GM20431 (cell line): ENCODE results near the gene CLDN20.
"Not testable (repeated sequence)": the region's sequence is repeated elsewhere in the genome, so short reads cannot be mapped to it uniquely, and the experiment has no call there.

ENCODE experiments used
- in situ Hi-C: fragments of 300-500 bp; cut with MseI, MboI; formaldehyde crosslinking; loops from one replicate; pipeline ENCODE4 v1.15.0; 2020; ENCODE audit warnings: low sequenced_read_pairs; ENCODE audit not compliant: unreplicated experiment

CLDN20 gene

DNA sequence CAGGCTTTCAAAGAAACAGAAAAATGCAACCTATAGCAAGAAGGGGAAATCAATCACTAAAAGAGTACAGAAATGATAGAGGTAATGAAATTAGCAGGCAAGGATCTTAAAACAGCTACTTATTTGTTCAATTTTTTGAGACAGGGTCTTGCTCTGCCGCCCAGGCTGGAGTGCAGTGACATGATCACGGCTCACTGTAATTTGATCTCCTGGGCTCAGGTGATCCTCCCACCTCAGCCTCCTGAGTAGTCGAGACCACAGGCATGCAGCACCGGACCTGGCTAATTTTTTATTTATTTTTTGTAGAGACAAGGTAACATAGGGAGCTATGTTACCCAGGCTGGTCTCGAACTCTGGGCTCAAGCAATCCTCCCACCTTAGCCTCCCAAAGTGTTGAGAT is 28.9 kb downstream of the CLDN20 start:
- in situ Hi-C loops, result no loop called here

GRCh38 chr6:155297669-155298068 is 33.9 kb downstream of the CLDN20 start:
- in situ Hi-C loops, result no loop called here

GRCh38 chr6:155301867-155302266 is 38.1 kb downstream of the CLDN20 start:
- in situ Hi-C loops, result no loop called here

GRCh38 chr6:155303361-155303870 is 39.6 kb downstream of the CLDN20 start:
- in situ Hi-C loops, result no loop called here

- in situ Hi-C loops, result no loop called here
Observed at GRCh38 chr6:155306958-155307357, 43.1 kb downstream of the CLDN20 start.

- in situ Hi-C loops, result no loop called here
Observed at GRCh38 chr6:155309150-155309549, 45.3 kb downstream of the CLDN20 start.

GRCh38 chr6:155310596-155310995 is 46.8 kb downstream of the CLDN20 start:
- in situ Hi-C loops, result no loop called here

- in situ Hi-C loops, result no loop called here
Observed at GRCh38 chr6:155311086-155311485, 47.3 kb downstream of the CLDN20 start.

DNA sequence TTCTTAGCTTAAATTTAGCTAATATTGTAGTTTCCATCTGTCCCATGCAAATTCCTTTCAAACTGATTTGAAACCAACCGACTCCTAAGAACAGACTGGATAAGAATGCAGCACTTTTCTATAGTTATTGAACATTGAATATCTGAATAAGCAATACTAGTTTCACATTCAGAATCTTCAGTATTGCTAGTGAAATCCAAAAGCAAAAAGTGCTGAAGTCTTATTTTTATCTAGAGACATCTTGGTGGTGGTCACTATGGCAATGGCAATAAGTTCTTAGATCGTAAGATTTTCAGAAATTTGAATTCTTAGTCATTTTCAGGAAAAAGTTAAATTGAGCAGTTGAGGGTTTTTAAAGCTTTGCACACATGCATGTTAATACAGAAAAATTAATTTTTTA is 47.8 kb downstream of the CLDN20 start:
- in situ Hi-C loops, result no loop called here

DNA sequence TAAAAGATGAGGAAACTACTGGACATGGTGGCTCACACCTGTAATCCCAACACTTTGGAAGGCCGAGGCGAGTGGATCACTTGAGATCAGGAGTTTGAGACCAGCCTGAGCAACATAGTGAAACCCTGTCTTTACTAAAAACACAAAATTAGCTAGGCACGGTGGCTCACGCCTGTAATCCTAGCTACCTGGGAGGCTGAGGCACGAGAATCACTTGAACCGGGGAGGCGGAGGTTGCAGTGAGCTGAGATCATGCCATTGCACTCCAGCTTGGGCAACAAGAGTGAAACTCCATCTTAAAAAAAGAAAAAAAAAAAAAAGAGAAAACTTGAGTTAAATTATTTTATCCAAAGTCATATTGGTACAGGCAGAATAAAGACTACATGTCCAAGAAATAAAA is 49.1 kb downstream of the CLDN20 start:
- in situ Hi-C loops, result not testable (repeated sequence)

DNA sequence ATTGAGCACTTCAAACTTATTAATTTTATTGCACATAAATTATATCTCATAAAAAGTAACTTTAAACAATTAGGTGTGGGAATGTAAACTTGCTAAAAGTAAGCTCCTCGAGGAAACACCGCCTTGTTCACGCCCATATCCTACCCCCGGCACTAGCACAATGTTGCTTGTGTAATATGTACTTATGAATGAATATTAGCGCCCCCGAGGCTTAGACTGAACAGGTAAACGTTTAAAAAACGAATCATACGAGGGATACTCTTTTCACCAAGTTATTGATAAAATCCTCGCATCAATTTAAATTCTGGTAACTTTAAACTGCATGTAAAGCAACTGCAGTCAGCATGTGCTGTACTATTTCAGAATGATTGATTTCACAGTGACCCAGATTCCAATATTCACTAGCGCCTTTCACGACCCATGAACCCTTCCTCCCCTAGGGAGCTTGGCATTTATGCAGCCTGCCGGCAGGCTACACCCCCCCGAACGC is 49.8 kb downstream of the CLDN20 start:
- in situ Hi-C loops, result no loop called here

- in situ Hi-C loops, result no loop called here
Observed at GRCh38 chr6:155314092-155314772, 50.4 kb downstream of the CLDN20 start, which contains the start of gene TFB1M. Gene TFB1M, minus strand, starts transcription at chr6:155314484. Its CDS starts 56 bp downstream, at chr6:155314428.

DNA sequence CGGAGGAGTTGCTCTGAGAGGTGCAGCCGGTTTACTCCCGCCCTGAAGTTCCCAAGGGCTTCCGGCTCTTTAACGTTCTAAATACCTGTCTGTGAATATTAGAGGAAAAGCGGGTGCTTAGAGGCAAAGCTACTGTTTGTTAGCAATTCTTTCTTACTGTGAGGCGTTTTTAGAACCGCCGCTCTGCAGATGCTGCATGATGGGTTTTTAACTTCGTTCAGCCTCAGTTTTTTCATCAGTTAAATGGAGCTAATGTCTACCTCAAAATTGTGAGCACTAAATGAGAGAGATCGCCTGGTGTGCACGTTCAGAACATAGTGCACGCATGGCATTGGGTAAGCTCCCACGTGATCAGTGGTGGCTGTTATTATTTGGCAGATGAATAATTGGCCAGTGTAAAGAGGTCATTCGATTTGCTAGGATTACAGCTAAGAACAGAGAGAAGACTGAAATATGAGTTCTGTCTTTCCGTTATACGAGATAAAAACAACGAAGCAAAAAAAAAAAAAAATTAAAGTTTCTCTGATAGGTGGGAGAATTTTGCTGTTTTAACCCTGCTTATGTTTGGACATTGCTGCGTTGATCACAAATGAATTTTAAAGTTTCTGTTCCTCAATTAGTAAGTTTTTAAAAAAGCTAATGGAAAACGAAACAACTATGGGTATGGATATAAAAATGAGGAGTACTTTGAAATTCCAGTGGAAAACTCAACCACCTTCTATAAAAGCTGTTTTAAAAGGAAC is 51.1 kb downstream of the CLDN20 start:
- in situ Hi-C loops, result no loop called here

- in situ Hi-C loops, result no loop called here
Observed at GRCh38 chr6:155315516-155315871, 51.7 kb downstream of the CLDN20 start.

GRCh38 chr6:155316419-155316818 is 52.6 kb downstream of the CLDN20 start:
- in situ Hi-C loops, result no loop called here

- in situ Hi-C loops, result no loop called here
Observed at GRCh38 chr6:155317186-155317585, 53.4 kb downstream of the CLDN20 start.

GRCh38 chr6:155319902-155320301 is 56.1 kb downstream of the CLDN20 start:
- in situ Hi-C loops, result loop anchor here (10.0 kb wide), 1 partner anchor 205 kb away; no protein-coding TSS in a partner anchor

DNA sequence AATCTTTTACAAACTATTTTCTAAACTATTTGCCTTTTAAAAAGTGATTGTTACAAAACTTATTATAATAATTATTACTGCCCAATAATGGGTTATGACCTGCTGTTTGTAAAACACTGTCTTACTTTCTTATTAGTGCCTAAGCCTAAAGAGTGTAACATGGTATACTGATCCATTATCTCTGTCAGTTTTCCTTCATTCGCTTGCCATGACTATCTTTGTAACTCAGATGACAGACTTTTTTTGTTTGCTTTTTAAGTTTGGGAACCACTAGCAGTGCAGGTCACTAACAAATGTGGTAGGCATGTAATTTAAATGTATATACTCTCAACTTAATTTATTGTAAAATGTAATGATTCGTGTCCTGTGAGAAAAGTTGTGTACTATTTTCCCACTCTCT is 60.4 kb downstream of the CLDN20 start:
- in situ Hi-C loops, result loop anchor here (10.0 kb wide), 1 partner anchor 201 kb away; no protein-coding TSS in a partner anchor

DNA sequence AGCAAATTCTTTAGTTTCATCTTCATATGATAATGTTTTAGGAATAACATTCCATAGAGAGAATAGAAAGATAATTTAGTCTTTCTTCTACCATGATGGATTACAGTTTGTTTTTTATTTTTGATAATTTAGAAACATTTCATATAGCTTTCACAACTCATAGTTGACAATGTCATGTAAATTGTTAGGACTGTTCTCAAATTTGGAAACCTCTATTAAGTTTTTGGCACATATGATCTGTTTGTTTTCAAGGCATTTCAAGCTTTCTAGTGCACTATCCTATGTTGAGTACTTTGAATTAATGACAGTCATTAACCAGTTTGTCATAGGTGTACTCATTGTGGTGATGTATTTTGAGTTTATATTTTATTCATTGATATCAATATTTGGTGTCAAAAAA is 61.2 kb downstream of the CLDN20 start:
- in situ Hi-C loops, result loop anchor here (10.0 kb wide), 1 partner anchor 200 kb away; no protein-coding TSS in a partner anchor

DNA sequence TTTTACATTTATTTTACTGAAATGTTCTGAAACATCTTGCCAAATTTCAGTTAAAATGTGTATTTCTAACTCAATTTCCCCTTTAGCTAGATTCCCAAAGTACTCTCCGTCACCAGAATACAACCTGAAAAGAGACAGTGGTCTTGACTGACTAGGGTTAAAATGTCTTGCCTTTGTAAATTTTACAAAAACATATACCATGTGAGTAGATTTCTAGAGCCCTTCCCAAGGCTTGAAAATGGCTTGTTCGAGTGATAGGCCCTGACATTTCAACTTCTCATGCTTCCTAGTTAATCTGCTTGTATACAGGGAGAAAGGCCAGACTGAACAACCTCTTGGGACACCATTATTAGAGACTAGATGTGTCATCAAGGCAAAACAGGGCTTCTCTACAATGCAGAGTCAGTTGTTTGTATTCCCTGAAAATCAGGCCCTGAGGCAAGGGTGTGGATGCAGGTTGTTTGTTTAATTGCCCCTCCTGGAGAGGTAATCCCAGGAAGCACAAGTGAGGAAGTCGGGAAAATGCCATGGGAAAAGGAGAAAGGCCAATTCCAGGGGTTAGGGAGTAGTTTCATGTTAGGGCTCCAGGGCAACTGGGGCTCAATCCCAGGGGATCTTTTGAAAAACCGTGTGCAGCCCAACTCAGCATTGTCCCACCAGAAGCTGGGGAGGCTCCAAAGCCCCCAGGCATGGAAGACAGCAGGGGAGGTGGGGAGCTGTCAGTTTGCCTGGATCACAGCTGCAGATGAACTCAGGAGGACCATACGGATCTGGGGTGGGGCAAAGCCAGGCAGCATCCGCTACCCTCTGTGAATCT is 62.1 kb downstream of the CLDN20 start:
- in situ Hi-C loops, result loop anchor here (10.0 kb wide), 1 partner anchor 199 kb away; no protein-coding TSS in a partner anchor
